A673 (cell line): ENCODE data around the gene CFAP99. TPM values are rescaled to one million over a fixed set of nuclear protein-coding genes. Genes with fewer than 3 reads are reported as not detected.

ENCODE experiments used
- BruUV-seq: library from RNA; stranded (reverse); fragments of 400-500 nt; replicated peaks from 2 replicates; lab custom pipeline; 2021; lab: Mats Ljungman, UMichigan
- CTCF ChIA-PET: fragments of 300-600 bp; sonication (Branson Sonifier 250); formaldehyde crosslinking; loops from one replicate; lab custom pipeline; 2022; ENCODE audit warnings: antibody characterized with exemption; lab: Charles Lee
- POLR2A ChIA-PET: fragments of 300-600 bp; sonication (Branson Sonifier 250); formaldehyde crosslinking; loops from one replicate; lab custom pipeline; 2022; ENCODE audit warnings: antibody characterized with exemption; ENCODE audit not compliant: low non-redundant PET; lab: Charles Lee
- DNase-seq: peaks from one replicate; pipeline ENCODE4 v3.0.0-alpha.2; 2015; ENCODE audit warnings: low spot score
- H3K27ac ChIP-seq: fragments of 200-600 bp; sonication (generic); 2 replicates; pipeline ENCODE4 v1.5.1; 2016; ENCODE audit warnings: mixed run types, low read depth, mild to moderate bottlenecking, mixed read lengths, antibody characterized with exemption, low read length; ENCODE audit not compliant: poor library complexity, severe bottlenecking
- H3K27me3 ChIP-seq: fragments of 200-600 bp; sonication (generic); replicated peaks from 2 replicates; pipeline ENCODE4 v1.6.1; 2017; ENCODE audit warnings: mixed run types, low read depth, mild to moderate bottlenecking, mixed read lengths, antibody characterized with exemption, low read length; ENCODE audit not compliant: insufficient read depth, poor library complexity
- H3K36me3 ChIP-seq: fragments of 200-600 bp; sonication (generic); 2 replicates; pipeline ENCODE4 v1.6.1; 2016; ENCODE audit warnings: mixed run types, mild to moderate bottlenecking, mixed read lengths, antibody characterized with exemption, low read length; ENCODE audit not compliant: insufficient read depth, poor library complexity, severe bottlenecking
- H3K4me1 ChIP-seq: fragments of 200-600 bp; sonication (generic); 2 replicates; pipeline ENCODE4 v1.6.1; 2017; ENCODE audit warnings: mixed run types, mild to moderate bottlenecking, mixed read lengths, antibody characterized with exemption, low read length; ENCODE audit not compliant: insufficient read depth, poor library complexity, severe bottlenecking
- H3K4me3 ChIP-seq: fragments of 200-600 bp; sonication (generic); 2 replicates; pipeline ENCODE4 v1.5.1; 2016; ENCODE audit warnings: low read depth, mixed run types, mild to moderate bottlenecking, mixed read lengths, low read length; ENCODE audit not compliant: poor library complexity, severe bottlenecking
- H3K9me3 ChIP-seq: fragments of 200-600 bp; sonication (generic); 2 replicates; pipeline ENCODE4 v1.6.1; 2016; ENCODE audit warnings: mixed run types, low read depth, mild to moderate bottlenecking, mixed read lengths, antibody characterized with exemption, low read length; ENCODE audit not compliant: poor library complexity, severe bottlenecking
- CTCF ChIP-seq: fragments of 300-800, 200-600 bp; sonication (generic); conservative IDR thresholded peaks from 2 replicates; pipeline ENCODE4 v1.5.1; 2017; ENCODE audit warnings: low read depth, mild to moderate bottlenecking, antibody characterized with exemption, low read length, moderate library complexity, mixed read lengths
- EZH2 ChIP-seq: fragments of 200-600 bp; sonication (generic); IDR thresholded peaks from 2 replicates; pipeline ENCODE4 v1.6.1; 2017; ENCODE audit warnings: borderline replicate concordance, low read depth, mild to moderate bottlenecking, mixed read lengths, antibody characterized with exemption, low read length; ENCODE audit not compliant: poor library complexity, severe bottlenecking
- intact Hi-C: fragments of 100-400 bp; cut with micrococcal nuclease; formaldehyde crosslinking; loops from one replicate; pipeline ENCODE4 v1.10.0; 2022; ENCODE audit not compliant: unreplicated experiment
- total RNA-seq: library from RNA; stranded (reverse); gene quantifications from 2 replicates; pipeline ENCODE4 v1.2.3, GENCODE V29; 2021

The CFAP99 gene
- total RNA-seq, 1 experiment from 2014 or later: not detected

GRCh38 chr4:2371765-2372487, 46.8 kb upstream of the CFAP99 start:
- POLR2A ChIA-PET: no interaction called here
- CTCF ChIA-PET: no interaction called here
- DNase-seq: no peak
- TF ChIP-seq CTCF (no peak), EZH2 (no peak)
- BruUV-seq: no TSS peak
- intact Hi-C loops: no loop called here
- no peaks in the 10 kb centered on the region for H3K27me3 ChIP-seq
- H3K36me3 ChIP-seq: no peaks in the 10 kb centered on the region
- H3K4me1 ChIP-seq: no peaks in the 10 kb centered on the region
- no peaks in the 10 kb centered on the region for H3K9me3 ChIP-seq
- H3K27ac ChIP-seq: no peak overlapping the region
- H3K4me3 ChIP-seq: no peak overlapping the region

GRCh38 chr4:2372488-2373030, 46.2 kb upstream of the CFAP99 start:
- ChIA-PET POLR2A (no interaction called here), CTCF (no interaction called here)
- Histone ChIP-seq H3K27me3 (no peaks in the 10 kb centered on the region), H3K9me3 (no peaks in the 10 kb centered on the region), H3K27ac (no peak overlapping the region), H3K4me3 (no peak overlapping the region), H3K4me1 (no peaks in the 10 kb centered on the region), H3K36me3 (no peaks in the 10 kb centered on the region)
- intact Hi-C loops: no loop called here
- DNase-seq: no peak
- TF ChIP-seq CTCF (no peak), EZH2 (no peak)
- no TSS peak for BruUV-seq

- no peak overlapping the region for H3K4me3 ChIP-seq
- intact Hi-C loops: no loop called here
- CTCF ChIA-PET: no interaction called here
- TF ChIP-seq CTCF: no peak
- no peaks in the 10 kb centered on the region for H3K36me3 ChIP-seq
- no peaks in the 10 kb centered on the region for H3K9me3 ChIP-seq
- no TSS peak for BruUV-seq
- no peak overlapping the region for H3K27ac ChIP-seq
- POLR2A ChIA-PET: no interaction called here
- H3K27me3 ChIP-seq: no peaks in the 10 kb centered on the region
- no peak for DNase-seq
- H3K4me1 ChIP-seq: no peaks in the 10 kb centered on the region
These were observed 45.2 kb upstream of the CFAP99 start for GRCh38 chr4:2373532-2373931.
